Activated T-cell treated with anti-CD3 and anti-CD28 coated beads for 24 hours (primary cell): ENCODE data around the gene POLR3GL.

Source experiments
- DNase-seq: peaks from one replicate; pipeline ENCODE4 v3.0.0-alpha.2; 2020; ENCODE audit warnings: low read depth

Gene POLR3GL

GRCh38 chr1:145992958-145993617 lies 28.6 kb downstream of the POLR3GL start:
- DNase-seq = no peak

- no peak for DNase-seq
Measured at GRCh38 chr1:145993618-145994390, 29.3 kb downstream of the POLR3GL start.

DNA sequence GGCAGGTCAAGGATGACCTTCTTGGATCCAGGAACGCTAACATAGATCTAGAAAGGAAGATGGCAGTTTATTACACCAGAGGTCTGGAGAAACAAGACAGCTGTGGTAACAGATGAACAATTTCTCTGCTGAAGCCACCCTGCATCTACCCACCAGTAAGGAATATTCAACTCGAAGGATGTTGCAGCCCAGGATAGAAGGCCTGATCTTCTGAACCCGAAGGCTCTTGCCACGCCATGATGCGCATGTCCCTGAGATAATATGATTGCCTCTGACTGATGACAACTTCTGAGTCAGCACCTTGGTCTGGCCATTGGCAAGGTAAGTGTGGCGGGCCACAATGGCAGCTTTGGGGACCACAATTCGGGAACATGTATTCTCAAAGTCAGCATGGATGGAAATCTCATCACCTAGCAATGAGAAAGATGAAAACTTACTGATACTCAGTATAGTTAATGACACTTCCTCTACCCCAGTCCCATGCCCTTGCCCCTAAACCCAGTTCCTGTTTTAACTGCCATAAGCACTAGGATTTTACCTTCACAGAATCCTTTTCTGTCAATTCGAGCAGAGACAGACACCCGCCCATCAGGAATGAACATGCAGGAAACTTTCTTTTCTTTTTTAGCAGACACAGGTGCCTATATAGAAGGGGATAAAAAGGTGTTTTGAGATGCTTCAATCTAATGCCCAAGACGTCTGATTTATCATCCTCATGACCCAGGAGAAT lies 30.1 kb downstream of the POLR3GL start:
- peak; percentile 43 for DNase-seq

DNA sequence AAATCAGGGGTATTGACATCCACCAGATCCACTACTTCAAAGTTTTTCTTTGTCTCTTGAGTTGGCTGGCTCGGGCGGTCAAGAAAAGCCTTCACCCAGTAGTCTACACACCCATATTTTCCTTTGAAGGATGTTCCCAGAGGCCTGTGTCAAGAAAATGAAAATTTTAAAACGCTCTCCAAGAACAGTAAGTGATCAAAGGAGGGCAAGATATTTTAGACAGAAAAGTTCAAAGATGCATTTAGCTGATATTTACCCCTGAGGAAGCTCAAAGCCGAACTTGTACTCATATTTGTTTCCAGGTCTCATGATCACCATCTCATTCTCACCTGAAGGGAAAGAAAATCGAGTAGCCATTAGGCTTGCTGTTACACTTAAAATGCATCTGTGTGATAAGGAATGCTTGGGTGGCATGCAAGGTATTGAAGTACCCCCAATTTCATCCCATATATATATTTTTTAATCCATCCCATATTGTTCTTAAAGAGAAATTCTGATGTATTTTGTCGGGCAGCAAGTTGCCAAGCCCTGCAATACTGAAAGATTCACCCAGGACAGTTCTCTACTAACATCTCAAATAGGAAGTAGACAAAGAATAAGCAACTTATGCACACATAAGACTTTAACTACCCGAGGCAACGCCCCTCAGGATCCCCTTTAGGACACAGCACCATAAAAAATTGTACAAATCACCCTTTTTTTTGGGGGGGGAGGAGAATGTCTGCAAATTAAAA lies 30.8 kb downstream of the POLR3GL start:
- no peak for DNase-seq

GRCh38 chr1:145995964-145996432 lies 31.5 kb downstream of the POLR3GL start:
- DNase-seq = no peak

DNA sequence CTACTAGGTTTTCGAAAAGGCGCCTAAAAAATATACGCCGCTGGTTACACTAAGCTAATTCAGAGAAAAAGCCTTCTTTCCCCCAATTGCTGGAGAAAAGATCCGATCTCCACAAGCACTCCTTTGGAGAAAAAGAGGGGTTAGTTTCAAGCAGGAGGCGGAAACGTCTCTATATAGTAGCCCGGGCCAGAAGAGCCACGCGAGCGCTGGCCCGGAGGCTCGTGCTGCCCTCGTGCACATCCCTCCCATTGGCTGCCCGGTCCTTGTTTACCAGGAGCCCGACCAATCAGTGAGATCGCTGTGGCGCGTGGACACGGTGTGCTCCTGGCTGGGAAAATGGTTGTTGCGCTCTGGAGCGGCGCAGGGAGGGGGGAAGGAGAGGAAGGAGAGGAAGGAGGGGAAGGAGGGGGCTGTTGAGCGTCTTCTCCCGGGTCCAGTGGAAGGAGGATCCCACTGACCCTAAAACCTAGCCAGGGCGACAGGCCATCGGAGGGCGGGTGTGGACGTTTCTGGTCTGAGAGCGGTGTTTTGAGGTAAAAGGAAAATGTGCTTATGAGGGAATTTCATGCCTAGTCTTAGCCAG lies 32.0 kb downstream of the POLR3GL start, which contains the start of gene TXNIP:
TSS of gene TXNIP (minus strand) at position 147 of the 583 bp plus-strand sequence. CDS start 313 bp downstream, outside the sequence.
- peak; percentile 94 for DNase-seq

DNA sequence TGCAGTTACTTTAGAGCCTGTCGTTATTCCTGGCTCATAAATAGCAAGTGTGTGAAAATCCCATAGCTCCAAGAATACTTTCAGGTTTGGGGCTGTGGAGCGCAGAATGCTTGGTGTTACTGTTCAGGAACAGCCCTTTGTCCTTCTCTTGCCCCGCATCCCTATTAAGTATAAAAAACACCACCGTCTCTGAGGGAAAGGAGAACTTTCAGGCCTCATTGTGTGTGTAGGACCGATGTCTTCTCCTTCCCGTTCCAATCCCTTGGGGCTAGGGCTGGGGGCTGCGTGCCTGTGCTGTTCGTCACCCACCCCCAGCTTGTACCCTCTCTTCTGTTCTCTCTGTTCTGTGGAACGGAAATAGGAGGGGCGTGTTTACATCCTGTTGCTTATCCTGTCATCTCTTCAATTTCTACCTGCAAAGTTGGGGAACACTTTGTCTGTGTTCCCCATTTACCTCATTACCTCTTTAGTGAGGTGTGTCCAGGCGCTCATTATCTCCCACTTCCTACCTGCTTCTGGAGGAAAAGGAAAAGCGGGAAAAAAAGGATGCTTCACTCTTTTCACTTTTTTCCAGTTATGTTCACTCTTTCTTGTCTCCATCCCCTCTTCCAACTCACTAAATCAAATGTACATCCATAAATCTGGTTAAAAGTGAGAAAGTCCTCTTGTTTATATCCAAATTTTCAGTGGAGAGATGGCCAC lies 32.7 kb downstream of the POLR3GL start:
- peak; percentile 51 for DNase-seq

GRCh38 chr1:145997718-145998023 lies 33.2 kb downstream of the POLR3GL start:
- DNase-seq = no peak

- no peak for DNase-seq
Measured at GRCh38 chr1:145999321-146000024, 35.0 kb downstream of the POLR3GL start.

DNA sequence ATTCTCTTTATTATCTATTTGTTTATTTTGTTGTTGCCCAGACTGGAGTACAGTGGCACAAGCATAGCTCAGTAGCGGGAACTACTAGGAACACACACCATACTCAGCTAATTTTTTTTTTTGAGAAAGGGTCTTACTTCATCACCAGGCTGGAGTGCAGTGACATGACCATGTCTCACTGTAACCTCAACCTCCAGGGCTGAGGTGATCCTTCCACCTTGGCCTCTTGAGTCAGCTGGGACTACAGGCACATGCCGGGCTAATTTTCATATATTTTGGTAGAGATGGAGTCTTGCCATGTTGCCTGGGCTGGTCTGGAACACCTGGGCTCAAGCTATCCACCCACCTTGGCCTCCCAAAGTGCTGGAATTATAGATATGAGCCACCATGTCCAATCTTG lies 37.2 kb downstream of the POLR3GL start:
- DNase-seq = no peak

DNA sequence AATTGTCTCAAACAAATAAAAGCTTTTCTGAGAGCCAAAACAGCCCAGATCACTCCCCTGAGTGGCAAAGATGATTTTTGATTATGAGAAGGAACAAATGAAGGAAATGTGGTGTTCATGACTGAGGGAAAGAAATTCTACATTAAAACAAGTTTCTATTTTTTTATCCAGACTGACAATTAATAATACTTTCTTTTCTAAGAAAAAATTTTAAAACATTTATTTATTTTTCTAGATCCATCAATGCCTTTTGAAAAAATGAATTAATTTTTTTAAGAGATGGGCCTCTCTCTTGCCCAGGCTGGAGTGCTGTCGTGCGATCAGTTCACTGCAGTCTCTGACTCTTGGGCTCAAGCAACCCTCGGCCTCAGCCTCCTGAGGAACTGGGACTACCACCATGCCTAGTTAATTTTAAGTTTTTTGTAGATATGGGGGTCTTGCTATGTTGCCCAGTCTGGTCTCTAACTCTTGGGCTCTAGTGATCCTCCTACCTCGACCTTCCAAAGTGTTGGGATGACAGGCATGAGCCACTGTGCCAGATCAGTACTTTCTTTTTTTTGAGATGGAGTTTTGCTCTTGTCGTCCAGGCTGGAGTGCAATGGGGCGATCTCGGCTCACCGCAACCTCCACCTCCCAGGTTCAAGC lies 43.1 kb downstream of the POLR3GL start:
- no peak for DNase-seq

DNA sequence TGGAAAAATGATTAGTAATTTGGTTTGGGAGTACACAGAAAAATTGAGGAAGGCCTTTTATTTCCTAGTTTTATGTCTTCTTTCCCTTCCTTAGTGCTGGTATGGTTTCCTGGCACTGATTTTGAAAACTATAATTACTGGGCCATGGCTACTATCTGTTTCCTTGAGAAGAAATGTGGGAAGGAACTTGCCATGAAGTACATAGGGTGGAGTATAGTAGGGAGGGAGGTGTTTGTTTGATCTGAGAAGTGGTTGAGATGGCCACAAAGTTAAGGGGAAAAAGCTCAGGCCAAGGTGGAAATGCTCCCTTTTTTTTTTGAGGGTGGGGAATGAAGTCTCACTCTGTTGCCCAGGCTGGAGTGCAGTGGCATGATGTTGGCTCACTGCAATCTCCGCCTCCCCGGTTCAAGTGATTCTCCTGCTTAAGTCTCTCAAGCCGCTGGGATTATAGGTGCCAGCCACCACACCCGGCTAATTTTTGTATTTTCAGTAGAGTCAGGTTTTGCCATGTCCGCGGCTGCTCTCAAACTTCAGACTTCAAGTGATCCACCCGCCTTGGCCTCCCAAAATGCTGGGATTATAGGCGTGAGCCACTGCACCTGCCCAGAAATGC lies 45.7 kb downstream of the POLR3GL start:
- no peak for DNase-seq

DNA sequence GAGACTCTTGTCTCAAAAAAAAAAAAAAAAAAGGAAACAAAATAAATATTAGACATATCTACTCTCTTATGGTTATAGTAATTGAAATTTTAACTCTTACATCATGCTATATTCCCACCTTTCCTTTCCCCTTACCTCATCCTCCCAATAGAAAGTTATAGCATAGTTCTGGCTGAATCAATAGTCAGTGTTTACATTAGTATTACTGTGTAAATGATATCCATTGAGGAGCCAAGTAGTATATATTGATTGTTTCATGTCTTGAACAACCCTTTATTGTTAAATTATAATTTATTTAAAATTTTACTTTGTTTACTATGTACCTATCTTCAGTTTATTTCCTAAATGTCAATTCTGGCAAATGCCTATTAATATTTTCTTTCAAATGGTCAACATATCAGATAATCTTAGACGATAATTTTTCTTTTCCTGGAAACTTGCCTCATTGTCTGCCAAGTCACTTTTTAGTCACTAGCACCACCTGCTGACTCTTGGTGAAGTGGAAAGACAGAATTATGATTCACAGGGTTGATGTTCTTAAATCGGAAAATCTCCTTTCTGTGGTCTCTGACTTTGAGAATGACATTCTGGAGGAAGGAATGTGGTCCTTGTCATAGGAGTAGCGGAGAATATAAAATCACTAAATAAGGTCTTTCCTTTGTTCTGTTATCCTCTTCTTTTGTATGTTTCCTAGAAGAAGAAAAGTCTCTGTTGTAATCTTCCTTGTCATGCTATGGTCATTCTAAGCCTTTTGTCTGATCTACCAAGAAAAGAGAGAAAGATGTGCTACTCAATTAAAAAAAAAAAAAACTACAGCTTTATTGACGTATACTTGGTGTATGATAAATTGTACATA lies 48.4 kb downstream of the POLR3GL start:
- DNase-seq = peak; percentile 47

DNA sequence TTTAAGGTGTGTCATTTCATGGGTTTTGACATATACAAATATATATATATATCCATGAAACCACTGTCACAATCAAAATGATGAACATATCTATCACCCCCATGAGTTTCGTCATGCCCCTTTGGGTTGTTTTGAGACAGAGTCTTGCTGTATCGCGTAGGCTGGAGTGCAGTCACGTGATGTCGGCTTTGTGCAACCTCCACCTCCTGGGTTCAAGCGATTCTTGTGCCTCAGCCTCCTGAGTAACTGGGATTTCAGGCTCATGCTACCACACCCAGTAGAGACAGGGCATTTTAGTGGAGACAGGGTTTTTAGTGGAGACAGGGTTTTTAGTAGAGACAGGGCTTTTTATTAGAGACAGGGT lies 49.1 kb downstream of the POLR3GL start:
- DNase-seq = no peak

DNA sequence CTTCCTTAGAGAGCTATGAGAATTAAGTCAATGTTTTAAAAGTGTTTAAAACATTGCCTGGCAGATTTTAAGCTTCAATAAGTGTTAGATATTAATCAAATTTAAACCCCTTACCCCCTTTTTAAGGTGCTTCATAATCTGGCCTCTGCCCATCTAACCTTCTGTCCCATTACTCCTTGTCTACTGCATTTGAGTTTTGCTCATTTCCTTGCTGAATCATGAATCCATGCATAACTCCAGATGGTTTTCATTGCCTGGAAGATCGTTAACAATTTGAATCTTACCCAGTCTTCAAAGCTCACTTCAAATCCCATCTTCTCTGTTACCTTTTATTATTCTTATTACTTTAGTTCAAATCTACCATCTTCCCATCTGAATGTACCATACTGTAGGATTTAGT lies 52.4 kb downstream of the POLR3GL start:
- DNase-seq = no peak

- no peak for DNase-seq
Measured at GRCh38 chr1:146019231-146020057, 55.0 kb downstream of the POLR3GL start.
